Activated CD4-positive, alpha-beta memory T cell treated with anti-CD3 and anti-CD28 coated beads for 36 hours (primary cell): ENCODE results near the gene KCNC4. TPM values are rescaled to one million over a fixed set of nuclear protein-coding genes. Genes with fewer than 3 reads are reported as not detected.

Experiments used
- CTCF ChIA-PET: fragments of 350-600 bp; sonication (Branson Sonifier 250); formaldehyde crosslinking; loops from one replicate; lab custom pipeline; 2021; ENCODE audit warnings: antibody characterized with exemption, inconsistent platforms; lab: Charles Lee
- POLR2A ChIA-PET: fragments of 350-600 bp; sonication (Branson Sonifier 250); formaldehyde crosslinking; loops from one replicate; lab custom pipeline; 2021; ENCODE audit warnings: antibody characterized with exemption; lab: Charles Lee
- DNase-seq: peaks from one replicate; pipeline ENCODE4 v3.0.0-alpha.2; 2020
- H3K27ac Mint-ChIP-seq: one replicate; pipeline ENCODE4 v1.8.0; 2021; ENCODE audit warnings: mixed read lengths
- H3K27me3 Mint-ChIP-seq: one replicate; pipeline ENCODE4 v1.8.0; 2021; ENCODE audit warnings: mixed read lengths
- H3K36me3 Mint-ChIP-seq: one replicate; pipeline ENCODE4 v1.8.0; 2021; ENCODE audit warnings: mixed read lengths
- H3K4me1 Mint-ChIP-seq: one replicate; pipeline ENCODE4 v1.8.0; 2021; ENCODE audit warnings: low read depth, mixed read lengths
- H3K4me3 Mint-ChIP-seq: one replicate; pipeline ENCODE4 v1.8.0; 2021; ENCODE audit warnings: mild to moderate bottlenecking, mixed read lengths
- H3K9me3 Mint-ChIP-seq: one replicate; pipeline ENCODE4 v1.8.0; 2021; ENCODE audit warnings: mixed read lengths
- intact Hi-C: fragments of 100-400 bp; cut with micrococcal nuclease; formaldehyde crosslinking; loops from one replicate; pipeline ENCODE4 v1.15.1; 2023
- total RNA-seq, 2 experiments: library from RNA; stranded (reverse); gene quantifications; one replicate each; pipeline ENCODE4 v1.2.3, GENCODE V29; 2021

Gene KCNC4
- total RNA-seq, 2 experiments from 2014 or later = 15.0 to 15.1 TPM

GRCh38 chr1:110235834-110236682 lies 25.9 kb downstream of the KCNC4 start:
- Mint-ChIP-seq H3K27ac (peak overlapping the region; percentile 97), H3K4me3 (peak overlapping the region; percentile 22), H3K9me3 (no peaks in the 10 kb centered on the region), H3K36me3 (peaks cover 22% of the 10 kb centered on the region), H3K27me3 (no peaks in the 10 kb centered on the region), H3K4me1 (peaks cover 56% of the 10 kb centered on the region)
- CTCF ChIA-PET = interaction anchor here (1.2 to 3.8 kb wide), 6 partner anchors 23 to 224 kb away, joined by 4 to 22 read pairs (median 9); no protein-coding TSS in a partner anchor
- POLR2A ChIA-PET = interaction anchor here (1.0 to 1.9 kb wide), 5 partner anchors 19 to 101 kb away, joined by 3 to 14 read pairs (median 4); partner anchors contain the start of gene KCNC4
- DNase-seq = peak; percentile 86
- intact Hi-C loops = loop anchor here (1.0 to 5.0 kb wide), 6 partner anchors 22 to 436 kb away; no protein-coding TSS in a partner anchor

DNA sequence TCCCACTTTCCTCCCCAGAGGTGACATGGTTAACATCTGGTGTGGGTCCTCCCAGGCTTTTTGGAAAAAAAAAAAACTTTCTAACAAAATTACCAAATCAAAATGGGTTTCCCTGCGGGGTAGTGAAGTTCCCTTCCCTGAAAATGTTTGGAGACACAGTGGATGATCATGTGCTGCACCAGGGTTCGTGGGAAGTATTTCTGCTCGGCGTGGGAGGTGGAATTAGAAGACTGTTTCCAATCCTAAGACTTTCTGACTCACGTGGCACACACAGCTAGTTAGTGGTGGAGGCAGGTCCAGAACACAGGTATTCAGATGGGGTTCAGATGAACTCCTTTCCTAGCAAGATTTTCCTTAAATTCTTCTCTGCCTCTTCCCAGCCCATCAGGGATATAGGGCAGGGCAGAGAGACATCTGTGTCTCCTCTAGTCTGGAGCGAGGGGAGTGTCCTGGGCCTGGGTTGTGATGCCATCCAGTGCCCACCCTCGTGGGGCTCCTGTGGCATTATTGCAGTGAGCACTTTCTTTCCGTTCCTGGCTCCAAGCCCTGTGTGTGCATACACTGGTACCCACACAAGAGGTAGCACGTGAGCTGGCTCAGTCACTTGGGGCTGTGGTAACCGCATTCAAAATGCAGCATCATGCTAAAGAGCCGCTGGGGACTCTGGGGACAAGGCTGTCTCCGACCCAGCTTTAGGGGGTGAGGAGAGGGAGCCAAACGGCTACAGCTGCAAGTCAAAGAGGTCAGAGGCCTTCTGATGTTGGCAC lies 27.5 kb downstream of the KCNC4 start:
- H3K4me1 Mint-ChIP-seq = peaks cover 56% of the 10 kb centered on the region
- ChIA-PET CTCF (interaction anchor here (1.5 to 3.8 kb wide), 4 partner anchors 25 to 75 kb away, joined by 4 to 22 read pairs (median 14); no protein-coding TSS in a partner anchor), POLR2A (interaction anchor here (1.2 kb wide), 1 partner anchor 27 kb away, joined by 3 read pairs; the partner anchor contains the start of gene KCNC4)
- no peaks in the 10 kb centered on the region for H3K9me3 Mint-ChIP-seq
- H3K27me3 Mint-ChIP-seq = no peaks in the 10 kb centered on the region
- no peak for DNase-seq
- H3K36me3 Mint-ChIP-seq = peaks cover 22% of the 10 kb centered on the region
- no peak overlapping the region for H3K4me3 Mint-ChIP-seq
- H3K27ac Mint-ChIP-seq = no peak overlapping the region
- intact Hi-C loops = loop anchor here (5.0 kb wide), 3 partner anchors 35 to 410 kb away; no protein-coding TSS in a partner anchor

DNA sequence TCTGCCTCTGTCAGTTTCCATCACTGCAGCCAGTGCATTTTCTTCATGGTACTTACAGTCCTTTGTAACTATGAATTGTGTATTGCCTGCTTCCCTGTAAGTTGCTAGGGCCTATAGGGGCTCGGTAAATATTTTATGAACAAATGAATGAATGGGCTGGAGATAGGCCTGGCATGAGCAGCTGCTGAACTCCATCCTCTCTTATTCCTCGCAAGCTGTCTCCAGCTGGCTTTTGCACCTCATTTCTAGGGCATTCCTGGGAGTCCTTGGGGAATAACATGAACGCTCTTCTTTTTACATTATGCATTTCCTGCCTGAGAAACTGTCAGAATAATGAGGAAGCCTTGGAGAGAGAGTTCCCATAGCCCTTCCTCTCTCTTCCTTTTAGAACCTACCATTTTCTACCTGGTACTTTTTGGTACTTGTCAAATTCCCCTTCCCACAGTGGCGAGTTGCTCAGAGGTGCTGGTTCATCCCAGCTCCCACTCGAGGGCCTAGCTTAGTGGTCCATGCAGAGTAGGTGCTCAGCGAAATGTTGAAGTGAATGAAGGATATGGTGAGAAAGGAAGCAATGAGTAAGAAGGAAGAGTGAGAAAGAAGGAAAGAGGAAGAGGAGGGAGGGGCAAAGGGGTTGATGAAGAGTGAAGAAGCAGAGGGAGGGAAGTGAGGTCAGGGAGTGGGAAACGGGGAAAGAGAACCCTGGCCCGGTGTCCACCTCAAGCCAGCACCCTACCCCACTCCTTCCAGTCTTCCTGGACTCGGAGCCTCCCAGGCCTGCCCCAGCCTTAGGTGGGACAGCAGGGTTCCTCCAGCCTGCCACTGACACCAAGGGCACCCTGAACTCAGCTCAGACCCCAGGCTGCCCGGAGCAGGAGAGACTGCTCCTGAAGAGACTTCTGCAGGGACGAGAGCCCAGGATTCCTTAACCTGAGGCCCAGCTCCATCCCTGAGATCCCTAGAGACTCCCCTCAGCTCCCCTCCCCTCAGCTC lies 29.6 kb downstream of the KCNC4 start:
- intact Hi-C loops = loop anchor here (5.0 kb wide), 3 partner anchors 37 to 408 kb away; no protein-coding TSS in a partner anchor
- no peak overlapping the region for H3K4me3 Mint-ChIP-seq
- H3K4me1 Mint-ChIP-seq = peaks cover 59% of the 10 kb centered on the region
- H3K9me3 Mint-ChIP-seq = no peaks in the 10 kb centered on the region
- no peak overlapping the region for H3K27ac Mint-ChIP-seq
- H3K27me3 Mint-ChIP-seq = no peaks in the 10 kb centered on the region
- no peak for DNase-seq
- H3K36me3 Mint-ChIP-seq = peaks cover 14% of the 10 kb centered on the region
- POLR2A ChIA-PET = no interaction called here
- CTCF ChIA-PET = interaction anchor here (1.2 to 3.3 kb wide), 3 partner anchors 32 to 99 kb away, joined by 3 to 11 read pairs (median 3); partner anchors contain the start of gene RBM15

- no peaks in the 10 kb centered on the region for H3K9me3 Mint-ChIP-seq
- H3K27ac Mint-ChIP-seq = no peak overlapping the region
- no peaks in the 10 kb centered on the region for H3K27me3 Mint-ChIP-seq
- no peak overlapping the region for H3K4me3 Mint-ChIP-seq
- H3K36me3 Mint-ChIP-seq = peaks cover 12% of the 10 kb centered on the region
- intact Hi-C loops = no loop called here
- no peak for DNase-seq
- POLR2A ChIA-PET = no interaction called here
- CTCF ChIA-PET = interaction anchor here (1.2 to 3.3 kb wide), 3 partner anchors 33 to 98 kb away, joined by 3 to 11 read pairs (median 3); partner anchors contain the start of gene RBM15
- peaks cover 50% of the 10 kb centered on the region for H3K4me1 Mint-ChIP-seq
These were observed 30.5 kb downstream of the KCNC4 start for GRCh38 chr1:110240476-110241210.

DNA sequence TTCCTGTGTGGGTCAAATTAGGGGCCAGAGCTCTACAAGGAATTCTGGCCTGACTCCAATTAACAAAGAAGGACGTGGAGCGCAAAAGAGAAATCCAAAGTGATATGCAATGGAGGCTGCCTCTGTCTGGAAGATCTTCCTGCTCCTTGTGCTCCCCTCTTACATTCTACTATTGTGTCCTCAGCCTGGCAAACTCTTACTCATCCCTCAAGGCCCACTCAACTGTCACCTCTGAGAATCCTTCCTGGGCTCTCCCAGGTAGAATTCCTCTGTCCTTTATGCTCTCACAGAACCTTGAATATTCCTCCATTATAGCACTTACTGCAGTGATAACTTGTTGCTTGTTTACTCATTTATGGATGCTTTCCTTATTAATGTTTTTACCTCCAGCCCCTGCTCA lies 31.4 kb downstream of the KCNC4 start:
- H3K27ac Mint-ChIP-seq = no peak overlapping the region
- H3K27me3 Mint-ChIP-seq = no peaks in the 10 kb centered on the region
- peaks cover 10% of the 10 kb centered on the region for H3K36me3 Mint-ChIP-seq
- ChIA-PET CTCF (interaction anchor here (0.9 to 3.3 kb wide), 3 partner anchors 34 to 71 kb away, joined by 3 to 11 read pairs (median 7); no protein-coding TSS in a partner anchor), POLR2A (no interaction called here)
- H3K4me1 Mint-ChIP-seq = peaks cover 41% of the 10 kb centered on the region
- no peaks in the 10 kb centered on the region for H3K9me3 Mint-ChIP-seq
- no peak for DNase-seq
- intact Hi-C loops = no loop called here
- H3K4me3 Mint-ChIP-seq = no peak overlapping the region

DNA sequence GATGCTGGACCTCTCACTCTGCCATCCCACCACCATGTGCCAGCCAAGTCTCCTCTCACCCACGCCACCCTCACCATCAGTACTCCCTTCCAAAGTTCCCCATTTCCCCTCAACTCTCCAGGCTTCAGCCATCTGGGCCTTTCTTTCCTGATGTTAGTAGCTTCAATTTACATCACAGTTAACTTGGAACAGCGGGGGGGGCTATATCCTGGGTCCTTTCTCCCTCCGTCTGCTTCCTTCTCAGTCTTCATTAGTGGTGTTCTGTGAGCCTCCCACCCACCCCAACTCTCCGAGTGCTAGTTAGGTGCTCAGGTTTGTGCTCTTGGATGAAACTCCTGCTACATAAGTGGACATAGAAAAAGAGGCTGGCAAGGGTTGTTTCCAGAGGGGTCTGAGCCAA lies 31.9 kb downstream of the KCNC4 start:
- Mint-ChIP-seq H3K27ac (no peak overlapping the region), H3K4me3 (no peak overlapping the region), H3K4me1 (peaks cover 37% of the 10 kb centered on the region), H3K9me3 (no peaks in the 10 kb centered on the region), H3K27me3 (no peaks in the 10 kb centered on the region), H3K36me3 (peaks cover 8% of the 10 kb centered on the region)
- intact Hi-C loops = no loop called here
- DNase-seq = no peak
- ChIA-PET CTCF (interaction anchor here (0.9 to 3.3 kb wide), 3 partner anchors 34 to 70 kb away, joined by 3 to 11 read pairs (median 7); no protein-coding TSS in a partner anchor), POLR2A (no interaction called here)

DNA sequence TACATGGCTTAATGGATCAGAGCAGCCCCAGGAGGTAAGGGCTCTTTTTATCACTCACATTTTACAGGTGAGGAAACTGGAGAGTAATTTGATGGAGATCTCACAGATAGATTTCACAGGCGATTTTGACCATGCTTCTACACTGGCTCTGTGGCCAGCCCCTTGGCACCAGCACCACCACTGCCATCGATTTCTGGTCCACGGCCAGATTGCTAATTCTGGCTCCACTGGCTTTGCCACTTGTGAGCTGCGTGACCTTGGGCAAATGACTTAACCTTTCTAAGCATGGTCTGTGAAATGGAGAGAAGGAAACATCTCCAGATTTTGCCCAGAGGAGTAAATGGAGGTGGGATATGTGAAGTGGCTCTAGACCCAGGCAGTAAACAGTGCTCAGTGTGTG lies 32.6 kb downstream of the KCNC4 start:
- ChIA-PET POLR2A (no interaction called here), CTCF (interaction anchor here (1.6 to 3.3 kb wide), 2 partner anchors 35 to 70 kb away, joined by 7 to 11 read pairs; no protein-coding TSS in a partner anchor)
- intact Hi-C loops = no loop called here

GRCh38 chr1:110243146-110243545 lies 33.0 kb downstream of the KCNC4 start:
- H3K9me3 Mint-ChIP-seq = no peaks in the 10 kb centered on the region
- POLR2A ChIA-PET = no interaction called here
- H3K27me3 Mint-ChIP-seq = no peaks in the 10 kb centered on the region
- peaks cover 6% of the 10 kb centered on the region for H3K36me3 Mint-ChIP-seq
- no peak overlapping the region for H3K4me3 Mint-ChIP-seq
- H3K27ac Mint-ChIP-seq = no peak overlapping the region
- peaks cover 26% of the 10 kb centered on the region for H3K4me1 Mint-ChIP-seq
- CTCF ChIA-PET = no interaction called here
- DNase-seq = no peak
- intact Hi-C loops = no loop called here

More for the DNA sequence above, 32.6 kb downstream of the KCNC4 start:
- peaks cover 6% of the 10 kb centered on the region for H3K36me3 Mint-ChIP-seq
- peaks cover 30% of the 10 kb centered on the region for H3K4me1 Mint-ChIP-seq
- DNase-seq = no peak
- no peaks in the 10 kb centered on the region for H3K27me3 Mint-ChIP-seq
- no peaks in the 10 kb centered on the region for H3K9me3 Mint-ChIP-seq
- no peak overlapping the region for H3K4me3 Mint-ChIP-seq
- H3K27ac Mint-ChIP-seq = no peak overlapping the region

- intact Hi-C loops = no loop called here
- CTCF ChIA-PET = interaction anchor here (0.8 kb wide), 1 partner anchor 42 kb away, joined by 3 read pairs; no protein-coding TSS in a partner anchor
- Mint-ChIP-seq H3K36me3 (peaks cover 6% of the 10 kb centered on the region), H3K4me1 (peaks cover 22% of the 10 kb centered on the region), H3K27me3 (no peaks in the 10 kb centered on the region), H3K27ac (no peak overlapping the region), H3K9me3 (no peaks in the 10 kb centered on the region), H3K4me3 (no peak overlapping the region)
- POLR2A ChIA-PET = no interaction called here
- DNase-seq = peak; percentile 55
These were observed 33.5 kb downstream of the KCNC4 start for GRCh38 chr1:110243574-110243973.

- no peak overlapping the region for H3K27ac Mint-ChIP-seq
- ChIA-PET CTCF (interaction anchor here (0.7 to 3.2 kb wide), 3 partner anchors 38 to 214 kb away, joined by 3 to 21 read pairs (median 15); no protein-coding TSS in a partner anchor), POLR2A (no interaction called here)
- no peak for DNase-seq
- peaks cover 8% of the 10 kb centered on the region for H3K4me1 Mint-ChIP-seq
- H3K9me3 Mint-ChIP-seq = no peaks in the 10 kb centered on the region
- intact Hi-C loops = no loop called here
- H3K36me3 Mint-ChIP-seq = no peaks in the 10 kb centered on the region
- H3K27me3 Mint-ChIP-seq = no peaks in the 10 kb centered on the region
- no peak overlapping the region for H3K4me3 Mint-ChIP-seq
These were observed 35.9 kb downstream of the KCNC4 start for GRCh38 chr1:110245876-110246620.
